SK-N-SH (cell line): ENCODE measurements around the gene OGFR. TPM values are rescaled to one million over a fixed set of nuclear protein-coding genes. Genes with fewer than 3 reads are reported as not detected.

Experiments used
- CTCF ChIA-PET: fragments of 300-600, 350-600 bp; formaldehyde crosslinking; extraction: SDS; loops from one replicate; lab custom pipeline; 2021; lab: Yijun Ruan, JAX
- POLR2A ChIA-PET: fragments of 350-600 bp; sonication (Branson Sonifier 250); formaldehyde crosslinking; extraction: SDS; loops from one replicate; lab custom pipeline; 2020; ENCODE audit warnings: antibody characterized with exemption, inconsistent platforms; lab: Yijun Ruan, JAX
- DNase-seq: peaks from one replicate; pipeline ENCODE4 v3.0.0; 2012
- H2AFZ ChIP-seq: fragments of 200-600 bp; sonication (generic); 2 replicates; pipeline ENCODE4 v1.8.1; 2016; ENCODE audit warnings: antibody characterized with exemption, mild to moderate bottlenecking, low read depth
- H3F3A ChIP-seq: fragments of 200-600 bp; sonication (generic); replicated peaks from 2 replicates; pipeline ENCODE3; 2016; ENCODE audit warnings: antibody characterized with exemption, mild to moderate bottlenecking; ENCODE audit not compliant: insufficient read depth
- H3K27ac ChIP-seq, 2 experiments: fragments of 200-500 bp in 1 of 2; fragments of 200-600 bp in 1 of 2; sonication (Bioruptor generic) in 1 of 2; sonication (generic), shearing (Covaris generic) in 1 of 2; 2 replicates each; pipeline versions ENCODE4 v1.5.1 to v1.6.1; 2014 to 2016; ENCODE audit warnings: low read depth in 2 of 2, inconsistent platforms in 1 of 2, low read length in 1 of 2, mild to moderate bottlenecking in 1 of 2, mixed read lengths in 1 of 2
- H3K27me3 ChIP-seq: fragments of 200-600 bp; sonication (generic), shearing (Covaris generic); 2 replicates; pipeline ENCODE4 v1.6.1; 2016; ENCODE audit warnings: mixed run types; ENCODE audit not compliant: insufficient read depth
- H3K36me3 ChIP-seq, 2 experiments: fragments of 200-500 bp in 1 of 2; fragments of 200-600 bp in 1 of 2; sonication (Bioruptor generic) in 1 of 2; sonication (generic) in 1 of 2; replicated peaks in 1 of 2; 2 replicates each; pipeline versions ENCODE3 to v1.5.1; 2014 to 2016; ENCODE audit warnings: low read length in 1 of 2, mild to moderate bottlenecking in 1 of 2; ENCODE audit not compliant: insufficient read depth in 2 of 2, control insufficient read depth in 1 of 2
- H3K4me1 ChIP-seq, 2 experiments: fragments of 200-500 bp in 1 of 2; fragments of 200-600 bp in 1 of 2; sonication (Bioruptor generic) in 1 of 2; sonication (generic), shearing (Covaris generic) in 1 of 2; 2 replicates each; pipeline versions ENCODE4 v1.5.1 to v1.6.1; 2014 to 2016; ENCODE audit warnings: low read depth in 1 of 2, low read length in 1 of 2, mixed run types in 1 of 2; ENCODE audit not compliant: insufficient read depth in 2 of 2, control insufficient read depth in 1 of 2
- H3K4me2 ChIP-seq: fragments of 200-600 bp; sonication (generic), shearing (Covaris generic); 2 replicates; pipeline ENCODE4 v1.6.1; 2017; ENCODE audit warnings: mixed run types
- H3K4me3 ChIP-seq, 2 experiments: fragments of 200-500 bp in 1 of 2; fragments of 200-600 bp in 1 of 2; sonication (Bioruptor generic) in 1 of 2; sonication (generic), shearing (Covaris generic) in 1 of 2; 2 replicates each; pipeline versions ENCODE4 v1.5.1 to v1.8.1; 2014 to 2016; ENCODE audit warnings: low read depth in 2 of 2, inconsistent platforms in 1 of 2, low read length in 1 of 2, mild to moderate bottlenecking in 1 of 2, mixed read lengths in 1 of 2, moderate library complexity in 1 of 2
- H3K79me2 ChIP-seq: fragments of 200-600 bp; sonication (generic); 2 replicates; pipeline ENCODE4 v1.8.1; 2017; ENCODE audit warnings: mild to moderate bottlenecking; ENCODE audit not compliant: insufficient read depth
- H3K9ac ChIP-seq: fragments of 200-600 bp; sonication (generic); 2 replicates; pipeline ENCODE4 v1.6.1; 2017; ENCODE audit warnings: mixed run types
- H3K9me2 ChIP-seq: fragments of 200-600 bp; sonication (generic); 2 replicates; pipeline ENCODE4 v1.6.1; 2017; ENCODE audit warnings: mixed run types
- H3K9me3 ChIP-seq: fragments of 200-600 bp; sonication (generic); 2 replicates; pipeline ENCODE4 v1.6.1; 2017; ENCODE audit warnings: mixed run types, mild to moderate bottlenecking, moderate library complexity
- H4K20me1 ChIP-seq: fragments of 200-600 bp; sonication (generic); 2 replicates; pipeline ENCODE4 v1.6.1; 2017; ENCODE audit warnings: mild to moderate bottlenecking, mixed run types; ENCODE audit not compliant: insufficient read depth
- CTCF ChIP-seq: fragments of 200-600 bp; sonication (generic); IDR thresholded peaks from 2 replicates; pipeline ENCODE4 v1.6.1; 2017; ENCODE audit warnings: antibody characterized with exemption, mild to moderate bottlenecking, moderate library complexity
- ELF1 ChIP-seq: IDR thresholded peaks from 2 replicates; pipeline ENCODE4 v1.4.0; 2012
- FOXM1 ChIP-seq: IDR thresholded peaks from 2 replicates; pipeline ENCODE4 v1.4.0; 2012; ENCODE audit warnings: low read depth, mild to moderate bottlenecking
- GABPA ChIP-seq: IDR thresholded peaks from 2 replicates; pipeline ENCODE4 v1.4.0; 2012; ENCODE audit warnings: low read depth, mild to moderate bottlenecking
- GATA2 ChIP-seq: sonication (generic); formaldehyde crosslinking; IDR thresholded peaks from 2 replicates; pipeline ENCODE4 v1.5.0; 2020; ENCODE audit warnings: mild to moderate bottlenecking, missing genetic modification reagents
- MXI1 ChIP-seq: IDR thresholded peaks from 2 replicates; pipeline ENCODE4 v1.6.1; 2012; ENCODE audit warnings: mild to moderate bottlenecking, low read depth, low read length, improper control_type of control experiment
- NFIC ChIP-seq: IDR thresholded peaks from 2 replicates; pipeline ENCODE4 v1.4.0; 2012; ENCODE audit warnings: borderline replicate concordance
- PBX3 ChIP-seq: IDR thresholded peaks from 2 replicates; pipeline ENCODE4; 2012
- POLR2AphosphoS5 ChIP-seq: IDR thresholded peaks from 2 replicates; pipeline ENCODE4 v1.6.1; 2012; ENCODE audit warnings: low read depth, low read length
- SIN3A ChIP-seq: IDR thresholded peaks from 2 replicates; pipeline ENCODE4 v1.6.1; 2012; ENCODE audit warnings: low read depth, mild to moderate bottlenecking, low read length, moderate library complexity, borderline replicate concordance
- USF2 ChIP-seq: fragments of 150-350 bp; IDR thresholded peaks from 2 replicates; pipeline ENCODE4 v1.6.1; 2017; ENCODE audit warnings: antibody characterized with exemption, low read length, low read depth, borderline replicate concordance
- YY1 ChIP-seq: IDR thresholded peaks from 2 replicates; pipeline ENCODE4 v1.4.0; 2012; ENCODE audit warnings: low read depth, mild to moderate bottlenecking
- ZBTB33 ChIP-seq: IDR thresholded peaks from 2 replicates; pipeline ENCODE4 v1.4.0; 2012; ENCODE audit warnings: low read depth, borderline replicate concordance
- WGBS: methylation state at CpG from one replicate; pipeline ENCODE4 v1.1.6; 2017; ENCODE audit warnings: low lambda C conversion rate; 5-methylcytosine and 5-hydroxymethylcytosine counted together
- polyA plus RNA-seq, 3 experiments: library from polyadenylated mRNA; depleted of rRNA; stranded (reverse); fragments of >200 nt; gene quantifications; 2 replicates each; pipeline ENCODE4 v1.2.3, GENCODE V29; 2012

The OGFR gene
- polyA plus RNA-seq, 1 of the 3 experiments (the other 2 are of a cell fraction) = 60.8 TPM

GRCh38 chr20:62824476-62825332, 20.1 kb downstream of the OGFR start:
- peak overlapping the region; percentile 21 to 26; a peak in 3 of 4 replicates for H3K4me3 ChIP-seq
- no peaks in the 10 kb centered on the region for H3K9me2 ChIP-seq
- 0 out of 2 replicates have a peak overlapping the region, but pooled peaks have one; percentile 65 for H2AFZ ChIP-seq
- H3K36me3 ChIP-seq = no peaks in the 10 kb centered on the region
- peaks cover 5 to 41% of the 10 kb centered on the region in 2 experiments; a peak in 2 of 4 replicates for H3K4me1 ChIP-seq
- no peaks in the 10 kb centered on the region for H3K9me3 ChIP-seq
- peaks cover 8% of the 10 kb centered on the region for H3F3A ChIP-seq
- WGBS = 1% methylated on average over 10 of the region's 36 CpGs
- H3K4me2 ChIP-seq = peak overlapping the region; percentile 74
- POLR2A ChIA-PET = no interaction called here
- H4K20me1 ChIP-seq = no peaks in the 10 kb centered on the region
- peak overlapping the region in 1 of 2 experiments; percentile 67; a peak in 1 of 4 replicates for H3K27ac ChIP-seq
- TF ChIP-seq GABPA (no peak), POLR2AphosphoS5 (no peak), SIN3A (no peak)
- no peak overlapping the region for H3K9ac ChIP-seq
- peak; percentile 85 for DNase-seq
- CTCF ChIA-PET = interaction anchor here (0.8 to 1.0 kb wide), 5 partner anchors 26 to 148 kb away, joined by 3 to 5 read pairs (median 3); no protein-coding TSS in a partner anchor
- H3K27me3 ChIP-seq = no peaks in the 10 kb centered on the region
- no peaks in the 10 kb centered on the region for H3K79me2 ChIP-seq

- no peak overlapping the region for H3K9ac ChIP-seq
- H3K4me3 ChIP-seq = no peak overlapping the region; a peak in 1 of 4 replicates
- H3K27me3 ChIP-seq = no peaks in the 10 kb centered on the region
- CTCF ChIA-PET = interaction anchor here (0.8 to 1.0 kb wide), 6 partner anchors 22 to 147 kb away, joined by 3 to 5 read pairs (median 3); no protein-coding TSS in a partner anchor
- peaks cover 8% of the 10 kb centered on the region for H3F3A ChIP-seq
- H3K9me3 ChIP-seq = no peaks in the 10 kb centered on the region
- H3K4me2 ChIP-seq = no peak overlapping the region
- no peak overlapping the region for H2AFZ ChIP-seq
- POLR2A ChIA-PET = no interaction called here
- no peaks in the 10 kb centered on the region for H3K9me2 ChIP-seq
- peaks cover 5 to 33% of the 10 kb centered on the region in 2 experiments; a peak in 2 of 4 replicates for H3K4me1 ChIP-seq
- no peaks in the 10 kb centered on the region for H4K20me1 ChIP-seq
- no peaks in the 10 kb centered on the region for H3K36me3 ChIP-seq
- no peak for DNase-seq
- 85% methylated on average over 5 of the region's 22 CpGs for WGBS
- no peaks in the 10 kb centered on the region for H3K79me2 ChIP-seq
- peak overlapping the region in 1 of 2 experiments; percentile 43; a peak in 1 of 4 replicates for H3K27ac ChIP-seq
- no peak for TF ChIP-seq PBX3
- no peak for TF ChIP-seq CTCF
- TF ChIP-seq GABPA = no peak
- no peak for TF ChIP-seq ELF1
- TF ChIP-seq ZBTB33 = no peak
- no peak for TF ChIP-seq SIN3A
- no peak for TF ChIP-seq YY1
- no peak for TF ChIP-seq FOXM1
- no peak for TF ChIP-seq USF2
- TF ChIP-seq MXI1 = no peak
- no peak for TF ChIP-seq GATA2 (CRISPR knock-in tag)
- no peak for TF ChIP-seq POLR2AphosphoS5
- no peak for TF ChIP-seq NFIC
Observed at GRCh38 chr20:62825333-62825985, 20.8 kb downstream of the OGFR start.
